NCI-H345 (cell line): Measurements from ENCODE around the gene SMIM5.
"Not testable (repeated sequence)": the region's sequence is repeated elsewhere in the genome, so short reads cannot be mapped to it uniquely, and the experiment has no call there.

Experiments
- DNase-seq: peaks from one replicate; lab custom pipeline; 2025; lab: John Stamatoyannopoulos, UW

SMIM5 gene

GRCh38 chr17:75625813-75626486 is 7.3 kb upstream of the SMIM5 start:
- DNase-seq: peak; percentile 19

GRCh38 chr17:75626496-75627038 is 6.7 kb upstream of the SMIM5 start:
- no peak for DNase-seq

- DNase-seq: no peak
Measured at GRCh38 chr17:75627094-75627493, 6.1 kb upstream of the SMIM5 start.

GRCh38 chr17:75628425-75628824 is 4.8 kb upstream of the SMIM5 start:
- DNase-seq: no peak

DNA sequence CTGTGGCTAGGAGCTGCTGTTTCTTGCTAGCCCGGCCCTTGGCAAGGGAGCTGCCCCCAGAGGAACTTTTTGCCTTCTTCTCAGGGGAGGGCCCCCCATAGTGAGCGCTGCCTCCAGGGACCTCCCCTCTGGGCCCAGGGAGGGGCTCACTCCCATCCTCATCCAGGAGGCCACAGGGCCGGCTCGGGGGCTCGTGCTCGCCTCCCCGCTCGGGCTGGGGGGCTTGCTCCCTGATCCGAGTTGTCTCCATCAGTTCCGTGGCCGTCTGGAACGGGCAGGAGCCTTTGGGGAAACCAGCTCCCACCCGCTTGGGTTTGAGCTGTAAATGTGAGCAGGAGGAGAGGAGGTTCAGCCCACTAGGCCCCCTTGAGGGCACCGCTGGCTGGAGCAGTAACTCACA is 4.1 kb upstream of the SMIM5 start:
- no peak for DNase-seq

DNA sequence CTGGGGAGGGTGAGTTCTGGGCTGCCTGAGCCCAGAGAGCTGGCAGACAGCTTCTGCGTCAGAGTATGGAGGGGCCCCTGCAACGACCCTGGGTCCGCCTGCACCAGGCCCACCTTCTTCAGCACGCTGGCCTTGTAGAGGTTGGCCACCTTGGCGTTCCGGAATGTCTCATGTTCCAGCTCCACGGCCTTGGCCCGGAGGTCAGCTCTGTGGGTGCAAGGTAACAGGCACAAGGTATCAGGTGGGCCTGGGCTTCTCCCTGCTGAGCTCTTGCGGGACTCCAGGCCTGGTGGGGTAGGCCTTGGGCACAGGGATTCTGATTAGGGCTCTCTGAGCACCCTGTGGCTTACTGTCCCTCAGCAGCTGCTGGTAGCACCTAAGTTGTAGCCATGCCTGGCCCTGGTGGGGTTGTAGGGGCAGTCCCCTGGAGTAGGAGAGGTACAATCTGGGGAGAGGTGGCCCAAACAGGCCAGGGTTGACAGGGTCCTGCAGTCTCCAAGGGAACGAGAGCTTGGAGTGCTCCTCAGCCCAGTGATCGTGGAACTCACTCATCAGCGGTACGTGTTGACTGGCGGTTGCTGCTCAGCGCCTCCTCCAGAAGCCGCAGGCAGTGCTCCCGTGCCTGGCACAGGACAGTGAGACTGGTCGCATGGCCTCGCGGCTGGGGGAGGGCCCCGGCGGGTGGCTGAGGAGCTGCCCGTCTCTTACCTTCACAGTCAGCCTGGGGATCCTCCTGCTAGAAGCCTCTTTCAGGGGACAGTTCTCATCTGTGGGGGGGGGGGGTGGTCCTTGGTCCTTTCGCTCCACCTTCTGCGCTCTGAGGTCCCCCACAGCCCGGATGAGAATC is 2.9 kb upstream of the SMIM5 start:
- DNase-seq: no peak

- no peak for DNase-seq
Measured at GRCh38 chr17:75631353-75631752, 1.9 kb upstream of the SMIM5 start.

DNA sequence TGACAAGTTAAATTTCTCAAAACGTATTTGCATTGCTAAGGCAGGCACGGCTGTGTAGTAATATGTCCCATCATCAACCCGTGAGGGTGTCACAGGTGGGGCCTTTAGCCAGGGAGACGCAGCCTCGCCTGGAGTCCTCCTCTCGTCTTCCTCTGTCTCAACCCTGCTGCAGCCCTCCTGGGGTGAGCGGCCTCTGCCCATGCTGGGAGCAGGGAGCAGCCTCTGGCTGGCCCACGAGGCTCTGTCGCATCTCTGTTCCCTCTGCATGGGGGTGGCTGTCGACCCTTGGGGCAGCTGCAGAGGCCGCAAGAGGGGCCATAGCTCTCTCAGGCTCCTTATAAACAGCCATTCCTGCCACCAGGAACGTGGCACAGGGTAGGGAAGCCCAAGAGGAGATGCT is 806 bp upstream of the SMIM5 start:
- no peak for DNase-seq

GRCh38 chr17:75633486-75634375 is 497 bp downstream of the SMIM5 start:
- peak; percentile 95 for DNase-seq

GRCh38 chr17:75634376-75634740 is 1.1 kb downstream of the SMIM5 start:
- no peak for DNase-seq

GRCh38 chr17:75634754-75635609 is 1.7 kb downstream of the SMIM5 start:
- no peak for DNase-seq

DNA sequence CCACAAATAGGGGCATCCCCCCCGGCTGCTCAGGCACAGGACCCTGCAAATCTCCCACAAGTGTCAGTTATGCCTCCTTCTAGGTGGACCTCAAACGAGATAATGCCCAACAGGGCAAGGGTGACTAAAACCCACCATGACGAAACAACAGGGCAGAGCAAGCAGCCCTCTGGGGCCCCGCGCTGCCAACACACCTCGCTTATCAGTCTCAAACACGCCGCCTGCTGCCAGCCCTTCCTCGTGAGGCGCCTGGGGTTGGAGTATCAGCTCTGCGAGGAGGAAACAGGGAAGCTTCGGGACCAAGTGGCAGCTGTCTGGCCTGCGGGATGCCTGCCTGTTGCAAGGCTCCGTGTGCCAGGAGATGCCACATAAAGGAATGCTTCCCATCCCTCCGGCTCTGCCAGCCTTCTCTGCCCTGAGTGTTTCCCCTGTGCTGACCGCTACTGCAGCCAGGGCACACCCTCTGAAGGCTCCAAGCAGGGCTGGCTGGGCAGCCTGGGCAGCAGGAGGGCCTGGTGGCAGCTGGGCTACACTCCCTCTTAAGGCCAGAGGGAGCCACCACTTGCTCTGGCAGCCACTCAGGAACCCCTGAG is 2.5 kb downstream of the SMIM5 start:
- DNase-seq: no peak

DNA sequence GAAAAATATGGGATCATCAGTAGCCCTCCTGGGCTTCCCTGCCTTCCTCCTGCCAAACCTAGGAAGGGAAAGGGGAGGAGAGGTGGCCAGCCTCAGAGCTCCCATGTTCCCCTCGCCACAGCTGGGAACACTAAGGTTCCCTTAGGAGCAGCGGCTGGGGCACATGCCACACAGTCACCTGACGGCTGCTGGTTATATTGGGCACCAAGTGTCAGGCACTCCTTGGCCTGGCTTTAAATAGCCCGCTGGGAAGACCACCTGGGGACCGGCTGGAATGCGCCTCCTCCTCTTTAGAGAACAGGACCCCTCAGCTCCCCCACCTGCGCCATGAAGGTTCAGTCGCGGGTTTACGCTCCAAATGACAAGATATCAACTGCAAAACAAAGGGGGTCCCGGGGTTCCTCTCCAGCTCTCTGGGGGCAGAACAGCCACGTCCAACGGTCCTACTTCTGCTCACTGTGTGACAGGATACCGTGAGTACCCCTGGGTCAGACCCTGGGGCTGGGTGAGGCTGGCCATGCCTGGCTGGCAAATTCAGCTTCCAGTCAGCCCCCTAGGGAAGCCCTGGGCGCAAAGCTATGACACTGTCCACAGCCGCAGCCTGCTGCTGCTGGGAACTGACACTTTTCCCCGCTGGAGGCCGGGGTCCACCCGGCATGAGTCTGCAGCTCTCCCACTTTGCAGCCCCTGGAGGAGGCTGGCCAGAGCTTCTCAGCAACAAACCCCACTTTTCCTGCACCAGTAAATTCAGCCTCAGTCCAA is 3.3 kb downstream of the SMIM5 start:
- no peak for DNase-seq

DNA sequence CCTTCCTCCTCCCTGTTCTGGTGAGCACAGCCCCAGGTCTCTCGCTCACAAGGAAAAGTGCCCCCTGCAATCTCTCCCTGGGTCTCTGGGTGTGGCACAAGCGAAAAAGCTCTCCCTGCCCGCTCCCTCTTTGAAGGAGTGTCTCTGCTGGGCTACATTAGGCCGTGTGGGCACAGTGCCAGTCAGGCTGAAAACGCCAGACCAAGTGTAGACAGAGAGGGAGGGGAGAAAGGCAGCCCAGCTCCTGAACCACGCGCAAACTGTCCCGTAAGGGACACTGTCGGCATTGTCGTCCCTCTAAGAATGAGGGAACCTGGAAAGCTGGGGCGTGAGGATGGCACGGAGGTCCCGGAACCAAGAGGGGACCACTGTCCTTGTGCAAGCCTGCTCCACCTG is 3.9 kb downstream of the SMIM5 start:
- no peak for DNase-seq

GRCh38 chr17:75637551-75637950 is 4.3 kb downstream of the SMIM5 start:
- DNase-seq: no peak

- not testable (repeated sequence) for DNase-seq
Measured at GRCh38 chr17:75638039-75638438, 4.8 kb downstream of the SMIM5 start.

- DNase-seq: no peak
Measured at GRCh38 chr17:75638893-75639292, 5.7 kb downstream of the SMIM5 start.

- DNase-seq: no peak
Measured at GRCh38 chr17:75639327-75639726, 6.1 kb downstream of the SMIM5 start.

- DNase-seq: no peak
Measured at GRCh38 chr17:75639771-75640555, 6.7 kb downstream of the SMIM5 start.
